Midbrain (tissue), 1 donor: ENCODE data around the gene RHEX.
"Not testable (repeated sequence)": the region's sequence is repeated elsewhere in the genome, so short reads cannot be mapped to it uniquely, and the experiment has no call there.

Experiments used
- DNase-seq: peaks from one replicate; lab custom pipeline; 2025; lab: John Stamatoyannopoulos, UW

RHEX gene

DNA sequence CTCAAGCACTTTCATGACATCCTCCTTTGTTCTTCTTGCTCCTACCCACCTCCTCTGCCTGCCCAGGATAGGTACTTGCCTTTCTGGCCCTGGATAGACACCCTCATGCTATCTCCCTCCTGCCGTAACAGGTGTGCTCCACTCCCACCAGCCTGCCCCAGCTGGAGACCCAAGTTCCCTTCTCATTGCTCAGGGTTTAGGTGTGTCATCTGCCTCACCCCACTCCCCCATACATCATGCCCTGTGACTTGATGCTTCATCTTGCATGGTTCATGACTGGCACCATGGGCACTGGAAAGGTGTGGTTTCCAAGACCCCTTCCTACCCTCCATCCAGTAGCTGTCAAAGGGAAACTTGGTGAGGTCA lies 5.9 kb downstream of the RHEX start:
- no peak for DNase-seq

DNA sequence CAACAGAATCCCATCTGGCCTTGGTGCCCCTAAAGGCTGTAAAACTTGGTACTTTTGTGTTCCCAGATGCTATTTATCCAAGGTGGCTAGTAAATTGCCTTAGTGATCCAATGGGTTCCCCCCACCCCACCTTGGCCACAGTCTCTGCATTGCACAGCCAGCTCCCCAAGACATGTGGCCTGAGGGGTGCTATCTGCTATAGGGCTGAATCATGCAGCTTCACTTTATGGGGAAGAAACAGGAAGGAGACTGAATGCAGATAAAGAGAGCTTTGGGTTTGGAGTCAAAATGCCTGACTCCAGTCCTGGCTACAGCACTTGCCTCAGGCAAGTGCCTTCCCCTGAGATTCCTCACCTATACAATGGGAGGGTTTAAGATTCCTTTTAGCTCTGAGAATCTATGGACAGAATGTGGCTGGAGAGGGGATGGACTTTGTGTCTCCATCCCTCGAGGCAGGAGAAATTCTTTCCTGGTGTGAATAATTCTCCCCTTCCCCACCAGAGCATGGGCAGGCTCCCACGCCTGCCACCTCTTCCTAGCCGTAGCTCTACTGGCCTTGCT lies 6.5 kb downstream of the RHEX start:
- no peak for DNase-seq

GRCh38 chr1:206060844-206061243 lies 7.9 kb downstream of the RHEX start:
- DNase-seq: no peak

GRCh38 chr1:206062464-206062863 lies 9.5 kb downstream of the RHEX start:
- DNase-seq: no peak

DNA sequence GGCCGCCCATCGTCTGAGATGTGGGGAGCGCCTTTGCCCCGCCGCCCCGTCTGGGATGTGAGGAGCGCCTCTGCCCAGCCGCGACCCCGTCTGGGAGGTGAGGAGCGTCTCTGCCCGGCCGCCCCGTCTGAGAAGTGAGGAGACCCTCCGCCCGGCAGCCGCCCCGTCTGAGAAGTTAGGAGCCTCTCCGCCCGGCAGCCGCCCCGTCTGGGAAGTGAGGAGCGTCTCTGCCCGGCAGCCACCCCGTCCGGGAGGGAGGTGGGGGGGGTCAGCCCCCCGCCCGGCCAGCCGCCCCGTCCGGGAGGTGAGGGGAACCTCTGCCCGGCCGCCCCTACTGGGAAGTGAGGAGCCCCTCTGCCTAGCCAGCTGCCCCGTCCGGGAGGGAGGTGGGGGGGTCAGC lies 11.0 kb downstream of the RHEX start:
- not testable (repeated sequence) for DNase-seq

DNA sequence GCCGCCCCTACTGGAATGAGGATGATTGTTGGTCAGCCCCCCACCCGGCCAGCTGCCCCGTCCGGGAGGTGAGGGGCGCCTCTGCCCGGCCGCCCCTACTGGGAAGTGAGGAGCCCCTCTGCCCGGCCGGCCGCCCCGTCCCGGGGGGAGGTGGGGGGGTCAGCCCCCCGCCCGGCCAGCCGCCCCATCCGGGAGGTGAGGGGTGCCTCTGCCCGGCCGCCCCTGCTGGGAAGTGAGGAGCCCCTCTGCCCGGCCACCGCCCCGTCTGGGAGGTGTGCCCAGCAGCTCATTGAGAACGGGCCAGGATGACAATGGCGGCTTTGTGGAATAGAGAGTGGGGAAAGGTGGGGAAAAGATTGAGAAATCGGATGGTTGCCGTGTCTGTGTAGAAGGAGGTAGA lies 11.5 kb downstream of the RHEX start:
- not testable (repeated sequence) for DNase-seq

- DNase-seq: no peak
Measured at GRCh38 chr1:206065547-206066145, 12.7 kb downstream of the RHEX start.

DNA sequence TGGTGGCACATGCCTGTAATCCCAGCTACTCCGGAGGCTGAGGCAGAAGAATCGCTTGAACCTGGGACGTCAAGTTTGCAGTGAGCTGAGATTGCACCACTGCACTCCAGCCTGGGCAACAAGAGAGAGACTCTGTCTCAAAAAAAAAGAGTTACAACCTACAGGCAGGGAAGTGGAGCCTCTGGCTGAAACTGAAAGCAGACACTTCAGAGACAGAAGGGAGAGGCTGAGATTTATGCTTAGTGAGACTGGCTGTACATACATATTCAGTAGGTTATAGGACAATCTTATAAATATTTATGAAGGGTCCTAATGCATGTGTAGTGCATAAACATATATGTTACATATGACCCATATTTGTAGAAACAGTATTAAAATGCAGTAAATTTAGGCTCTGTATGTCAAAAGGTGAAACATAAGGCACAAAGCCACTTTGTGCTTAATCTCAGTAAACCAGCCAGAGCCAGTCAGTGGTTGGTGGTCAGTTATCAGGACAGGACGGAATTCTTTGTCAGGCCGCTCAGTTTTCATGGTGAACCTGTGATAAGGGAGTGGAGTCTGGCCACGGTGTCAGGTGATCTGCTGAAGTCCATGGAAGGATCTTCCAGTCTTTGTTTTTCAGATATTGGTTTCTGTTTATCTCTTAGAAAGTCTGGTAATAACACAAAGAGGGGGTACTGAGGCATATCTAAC lies 13.7 kb downstream of the RHEX start:
- DNase-seq: no peak

DNA sequence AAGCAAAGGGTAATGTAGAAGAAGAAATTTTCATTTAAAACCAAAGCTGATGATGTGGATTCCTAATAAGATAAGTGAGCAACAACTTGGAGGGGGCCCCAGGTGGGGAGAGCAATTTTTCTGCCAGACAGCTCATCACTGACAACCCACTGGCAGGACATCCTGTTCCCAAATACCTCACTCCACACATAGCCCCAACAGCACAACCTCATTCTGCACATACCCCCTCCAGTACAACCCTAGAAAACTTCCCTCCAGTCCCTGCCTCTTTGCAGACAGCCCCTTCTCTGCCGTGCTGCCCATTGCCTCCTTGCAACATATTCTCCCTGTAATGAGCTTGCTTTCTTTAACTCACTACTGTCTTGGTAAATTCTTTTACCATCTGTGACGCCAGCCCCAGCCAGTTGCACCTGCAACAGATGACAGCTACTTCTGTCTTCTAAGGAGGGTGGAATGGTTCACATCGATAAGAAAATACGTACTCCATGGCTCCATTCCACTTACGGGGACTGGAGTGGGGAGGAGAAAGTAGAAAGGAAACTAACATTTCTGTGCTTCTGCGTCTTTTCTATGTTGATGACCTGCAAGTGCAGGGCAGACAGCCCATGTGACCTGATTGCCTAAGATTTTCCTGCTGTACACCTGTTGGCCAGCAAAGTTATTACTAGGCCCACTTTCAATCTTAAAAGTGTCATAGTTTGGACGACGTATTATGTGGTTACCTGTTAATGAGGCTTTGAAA lies 14.7 kb downstream of the RHEX start:
- DNase-seq: no peak

DNA sequence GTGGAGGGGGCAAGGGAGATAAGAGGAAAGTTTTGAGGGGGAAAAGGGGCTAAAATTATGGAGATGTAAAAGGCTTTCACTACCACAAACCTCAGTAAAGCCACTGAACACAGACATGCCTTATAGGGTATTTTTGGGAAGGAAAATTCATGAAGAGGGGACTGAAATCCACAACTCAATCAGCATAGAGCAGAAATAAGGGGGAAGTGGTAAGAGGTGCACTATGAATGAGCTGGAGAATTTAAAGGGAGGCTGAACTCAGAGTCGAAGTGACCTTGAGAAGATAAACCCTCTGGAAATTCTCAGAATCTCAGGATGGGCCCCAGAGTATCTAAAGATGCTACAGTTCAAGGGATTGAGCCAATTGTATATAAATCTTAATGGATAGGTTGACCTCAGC lies 15.3 kb downstream of the RHEX start:
- no peak for DNase-seq

- no peak for DNase-seq
Measured at GRCh38 chr1:206070627-206071304, 17.8 kb downstream of the RHEX start.

- no peak for DNase-seq
Measured at GRCh38 chr1:206074839-206075238, 21.9 kb downstream of the RHEX start.

DNA sequence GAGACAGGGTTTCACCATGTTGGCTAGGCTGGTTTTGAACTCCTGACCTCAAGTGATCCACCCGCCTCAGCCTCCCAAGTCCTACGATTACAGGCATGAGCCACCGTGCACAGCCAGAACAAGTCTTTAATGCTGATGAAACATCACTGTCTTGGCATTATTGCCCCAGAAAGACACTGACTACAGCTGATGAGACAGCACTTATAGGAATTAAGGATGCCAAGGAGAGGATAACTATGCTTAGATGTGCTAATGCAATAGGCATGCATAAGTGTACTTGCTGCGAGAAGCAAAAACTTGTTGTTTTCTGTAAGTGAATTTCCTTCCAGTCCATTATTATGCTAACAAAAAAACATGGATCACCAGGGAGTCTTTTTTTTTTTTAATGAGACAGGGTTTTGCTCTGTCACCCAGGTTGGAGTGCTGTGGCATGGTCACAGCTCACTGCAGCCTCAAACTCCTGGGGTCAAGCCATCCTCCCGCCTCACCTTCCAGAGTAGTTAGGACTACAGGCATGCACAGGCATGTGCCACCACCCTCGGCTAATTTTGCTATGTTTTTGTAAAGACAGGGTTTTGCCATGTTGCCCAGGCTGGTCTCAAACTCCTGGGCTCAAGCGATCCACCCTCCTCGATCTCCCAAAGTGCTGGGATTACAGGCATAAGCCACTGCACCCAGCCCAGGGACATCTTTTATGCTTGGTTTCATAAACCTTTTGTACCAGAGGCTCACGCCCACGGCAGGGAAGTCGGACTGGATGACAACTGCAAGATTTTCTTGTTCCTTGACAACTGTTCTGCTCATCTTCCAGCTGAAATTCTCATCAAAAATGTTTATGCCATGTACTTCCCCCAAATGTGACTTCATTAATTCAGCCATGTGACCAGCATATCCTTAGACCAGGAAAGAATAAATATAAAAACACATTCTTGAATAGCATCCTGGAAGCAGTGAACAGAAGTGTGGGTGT lies 23.1 kb downstream of the RHEX start:
- DNase-seq: no peak

- no peak for DNase-seq
Measured at GRCh38 chr1:206079135-206079534, 26.2 kb downstream of the RHEX start.

DNA sequence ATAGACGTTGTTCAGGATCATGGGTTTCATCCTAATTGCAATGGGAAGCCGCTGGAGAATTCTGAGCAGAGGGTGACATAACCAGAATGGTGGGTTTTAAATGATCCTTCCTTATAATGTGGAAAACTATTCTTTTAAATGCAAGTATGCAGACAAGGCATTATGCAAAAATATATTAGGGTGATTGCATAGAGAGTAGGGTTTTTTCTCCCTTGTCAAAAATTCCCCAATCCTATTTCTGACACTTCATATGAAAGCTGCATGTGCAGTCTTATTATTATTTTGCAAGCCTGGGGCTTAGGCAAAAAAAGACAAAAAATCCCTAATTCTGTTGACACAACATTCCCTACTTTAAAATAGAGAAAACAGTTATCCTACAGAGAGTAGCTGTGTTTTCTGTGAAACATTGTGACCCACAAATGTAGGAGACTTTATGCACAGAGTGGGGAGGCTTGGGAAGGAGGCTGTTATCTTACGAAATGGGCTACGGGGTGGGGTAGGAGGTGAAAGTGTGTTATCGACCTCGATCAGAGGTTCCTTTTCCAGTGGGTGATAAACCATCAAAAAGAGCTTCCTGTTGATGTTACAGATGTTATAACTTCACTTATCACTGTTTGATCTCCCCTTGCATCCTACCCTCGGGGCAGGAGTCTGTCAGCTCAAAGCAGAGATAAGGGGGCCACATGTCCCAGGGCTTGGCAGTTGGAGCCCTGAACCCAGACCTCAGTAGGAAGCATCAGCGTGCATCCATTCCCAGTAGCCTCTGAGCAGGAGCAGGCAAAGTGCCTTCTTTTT lies 27.2 kb downstream of the RHEX start:
- no peak for DNase-seq

DNA sequence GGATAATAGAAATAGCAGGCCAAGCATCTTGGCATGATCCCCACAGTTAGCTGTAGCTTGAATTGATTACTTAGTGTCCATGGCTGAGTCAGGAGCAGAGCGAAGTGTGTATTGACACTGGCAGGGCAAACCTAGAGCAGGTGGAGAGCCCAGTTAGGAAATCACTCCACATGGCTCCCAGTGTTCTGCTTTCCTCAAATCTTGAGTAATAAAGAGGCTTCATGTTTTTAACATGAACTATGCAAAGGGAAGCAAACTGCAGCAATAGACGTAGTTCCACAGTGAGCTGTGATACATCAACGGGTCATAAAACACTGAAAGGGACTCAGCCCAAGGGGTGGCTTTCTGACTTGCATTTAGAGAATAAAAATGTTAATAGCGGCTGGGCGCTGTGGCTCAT lies 28.9 kb downstream of the RHEX start:
- no peak for DNase-seq

GRCh38 chr1:206082831-206083695 lies 30.1 kb downstream of the RHEX start:
- no peak for DNase-seq

- no peak for DNase-seq
Measured at GRCh38 chr1:206083750-206084149, 30.8 kb downstream of the RHEX start.

GRCh38 chr1:206087091-206087490 lies 34.1 kb downstream of the RHEX start:
- no peak for DNase-seq
